ENCODE results near the gene ALOX15B.

DNA sequence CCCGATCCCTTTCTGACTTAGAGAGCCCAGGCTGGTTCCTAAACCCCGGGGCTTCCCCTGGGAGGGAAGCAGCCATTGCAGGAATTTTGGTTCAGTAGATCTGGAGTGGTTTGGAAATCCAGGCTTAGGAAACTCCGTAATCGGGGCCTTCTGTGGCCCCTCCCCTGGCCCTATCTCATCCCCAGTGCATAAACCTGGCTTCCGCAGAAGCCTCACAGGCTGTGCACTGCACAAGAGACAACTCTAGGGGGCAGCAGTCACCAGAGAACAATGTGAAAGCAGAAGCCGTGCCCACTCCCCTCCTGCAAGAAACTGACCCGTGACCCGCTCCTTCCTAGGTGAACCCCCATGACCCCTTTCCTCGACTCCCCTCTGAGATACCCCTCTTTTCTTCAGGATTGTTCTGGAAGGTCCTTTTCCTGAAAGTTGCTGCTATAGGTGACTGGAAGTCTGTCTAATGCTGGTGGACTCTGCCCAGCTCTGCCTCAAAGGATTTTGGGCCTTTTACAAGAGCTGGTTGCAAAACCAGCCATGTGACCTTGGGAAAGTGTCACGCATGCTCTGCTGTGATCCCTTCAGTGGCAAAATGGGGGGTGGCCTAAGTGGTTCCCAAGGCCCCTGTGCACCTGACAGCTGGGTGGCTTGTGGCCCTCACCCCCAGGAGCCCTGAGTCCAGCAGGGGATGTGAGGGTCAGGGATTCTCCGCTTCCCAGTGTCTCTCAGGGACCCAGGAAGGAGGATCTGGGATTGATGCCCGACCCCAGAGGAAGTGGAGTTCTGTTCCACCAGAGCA lies 22.0 kb upstream of the ALOX15B start:
- TF ChIP-seq, protein P1, sequence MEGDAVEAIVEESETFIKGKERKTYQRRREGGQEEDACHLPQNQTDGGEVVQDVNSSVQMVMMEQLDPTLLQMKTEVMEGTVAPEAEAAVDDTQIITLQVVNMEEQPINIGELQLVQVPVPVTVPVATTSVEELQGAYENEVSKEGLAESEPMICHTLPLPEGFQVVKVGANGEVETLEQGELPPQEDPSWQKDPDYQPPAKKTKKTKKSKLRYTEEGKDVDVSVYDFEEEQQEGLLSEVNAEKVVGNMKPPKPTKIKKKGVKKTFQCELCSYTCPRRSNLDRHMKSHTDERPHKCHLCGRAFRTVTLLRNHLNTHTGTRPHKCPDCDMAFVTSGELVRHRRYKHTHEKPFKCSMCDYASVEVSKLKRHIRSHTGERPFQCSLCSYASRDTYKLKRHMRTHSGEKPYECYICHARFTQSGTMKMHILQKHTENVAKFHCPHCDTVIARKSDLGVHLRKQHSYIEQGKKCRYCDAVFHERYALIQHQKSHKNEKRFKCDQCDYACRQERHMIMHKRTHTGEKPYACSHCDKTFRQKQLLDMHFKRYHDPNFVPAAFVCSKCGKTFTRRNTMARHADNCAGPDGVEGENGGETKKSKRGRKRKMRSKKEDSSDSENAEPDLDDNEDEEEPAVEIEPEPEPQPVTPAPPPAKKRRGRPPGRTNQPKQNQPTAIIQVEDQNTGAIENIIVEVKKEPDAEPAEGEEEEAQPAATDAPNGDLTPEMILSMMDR (IDR thresholded peaks at IDR 0.05 in 2 of 3, conservative IDR thresholded peaks at IDR 0.05 in 1 of 3; ENCODE audit: control insufficient read depth in 2 of 3, extremely low read depth in 1 of 3, insufficient read depth in 1 of 3, low read depth in 3 of 3, low read length in 3 of 3), result peak; percentile 51 to 77 (median 63)
- TF ChIP-seq POLR2AphosphoS5 (IDR thresholded peaks at IDR 0.05; ENCODE audit: low read length) (no peak), SUZ12 (IDR thresholded peaks at IDR 0.05; ENCODE audit: unreplicated experiment) (no peak), POLR2A (IDR thresholded peaks at IDR 0.05; ENCODE audit: low read depth, low read length) (no peak), ZNF274 (IDR thresholded peaks at IDR 0.05; ENCODE audit: insufficient read depth, insufficient read length) (no peak), EGR1 (IDR thresholded peaks at IDR 0.05; ENCODE audit: borderline replicate concordance in 1 of 2, low read depth in 2 of 2, low read length in 2 of 2) (no peak), BMI1 (IDR thresholded peaks at IDR 0.05; ENCODE audit: borderline replicate concordance) (no peak), RELA (IDR thresholded peaks at IDR 0.05; ENCODE audit: borderline replicate concordance, partially characterized antibody) (no peak)
- TF ChIP-seq, protein P2, sequence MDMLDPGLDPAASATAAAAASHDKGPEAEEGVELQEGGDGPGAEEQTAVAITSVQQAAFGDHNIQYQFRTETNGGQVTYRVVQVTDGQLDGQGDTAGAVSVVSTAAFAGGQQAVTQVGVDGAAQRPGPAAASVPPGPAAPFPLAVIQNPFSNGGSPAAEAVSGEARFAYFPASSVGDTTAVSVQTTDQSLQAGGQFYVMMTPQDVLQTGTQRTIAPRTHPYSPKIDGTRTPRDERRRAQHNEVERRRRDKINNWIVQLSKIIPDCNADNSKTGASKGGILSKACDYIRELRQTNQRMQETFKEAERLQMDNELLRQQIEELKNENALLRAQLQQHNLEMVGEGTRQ (IDR thresholded peaks at IDR 0.05; ENCODE audit: borderline replicate concordance, low read depth, low read length), result no peak
- TF ChIP-seq, protein P3, sequence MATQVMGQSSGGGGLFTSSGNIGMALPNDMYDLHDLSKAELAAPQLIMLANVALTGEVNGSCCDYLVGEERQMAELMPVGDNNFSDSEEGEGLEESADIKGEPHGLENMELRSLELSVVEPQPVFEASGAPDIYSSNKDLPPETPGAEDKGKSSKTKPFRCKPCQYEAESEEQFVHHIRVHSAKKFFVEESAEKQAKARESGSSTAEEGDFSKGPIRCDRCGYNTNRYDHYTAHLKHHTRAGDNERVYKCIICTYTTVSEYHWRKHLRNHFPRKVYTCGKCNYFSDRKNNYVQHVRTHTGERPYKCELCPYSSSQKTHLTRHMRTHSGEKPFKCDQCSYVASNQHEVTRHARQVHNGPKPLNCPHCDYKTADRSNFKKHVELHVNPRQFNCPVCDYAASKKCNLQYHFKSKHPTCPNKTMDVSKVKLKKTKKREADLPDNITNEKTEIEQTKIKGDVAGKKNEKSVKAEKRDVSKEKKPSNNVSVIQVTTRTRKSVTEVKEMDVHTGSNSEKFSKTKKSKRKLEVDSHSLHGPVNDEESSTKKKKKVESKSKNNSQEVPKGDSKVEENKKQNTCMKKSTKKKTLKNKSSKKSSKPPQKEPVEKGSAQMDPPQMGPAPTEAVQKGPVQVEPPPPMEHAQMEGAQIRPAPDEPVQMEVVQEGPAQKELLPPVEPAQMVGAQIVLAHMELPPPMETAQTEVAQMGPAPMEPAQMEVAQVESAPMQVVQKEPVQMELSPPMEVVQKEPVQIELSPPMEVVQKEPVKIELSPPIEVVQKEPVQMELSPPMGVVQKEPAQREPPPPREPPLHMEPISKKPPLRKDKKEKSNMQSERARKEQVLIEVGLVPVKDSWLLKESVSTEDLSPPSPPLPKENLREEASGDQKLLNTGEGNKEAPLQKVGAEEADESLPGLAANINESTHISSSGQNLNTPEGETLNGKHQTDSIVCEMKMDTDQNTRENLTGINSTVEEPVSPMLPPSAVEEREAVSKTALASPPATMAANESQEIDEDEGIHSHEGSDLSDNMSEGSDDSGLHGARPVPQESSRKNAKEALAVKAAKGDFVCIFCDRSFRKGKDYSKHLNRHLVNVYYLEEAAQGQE (IDR thresholded peaks at IDR 0.05; ENCODE audit: low read depth, low read length), result no peak
